ENCODE results near the gene NMT2. TPM values are rescaled to one million over a fixed set of nuclear protein-coding genes. Genes with fewer than 3 reads are reported as not detected.

NMT2 gene
- total and polyA plus RNA-seq, 2 of the 4 experiments (the other 2 are of a cell fraction) = 18.7 to 41.0 TPM

DNA sequence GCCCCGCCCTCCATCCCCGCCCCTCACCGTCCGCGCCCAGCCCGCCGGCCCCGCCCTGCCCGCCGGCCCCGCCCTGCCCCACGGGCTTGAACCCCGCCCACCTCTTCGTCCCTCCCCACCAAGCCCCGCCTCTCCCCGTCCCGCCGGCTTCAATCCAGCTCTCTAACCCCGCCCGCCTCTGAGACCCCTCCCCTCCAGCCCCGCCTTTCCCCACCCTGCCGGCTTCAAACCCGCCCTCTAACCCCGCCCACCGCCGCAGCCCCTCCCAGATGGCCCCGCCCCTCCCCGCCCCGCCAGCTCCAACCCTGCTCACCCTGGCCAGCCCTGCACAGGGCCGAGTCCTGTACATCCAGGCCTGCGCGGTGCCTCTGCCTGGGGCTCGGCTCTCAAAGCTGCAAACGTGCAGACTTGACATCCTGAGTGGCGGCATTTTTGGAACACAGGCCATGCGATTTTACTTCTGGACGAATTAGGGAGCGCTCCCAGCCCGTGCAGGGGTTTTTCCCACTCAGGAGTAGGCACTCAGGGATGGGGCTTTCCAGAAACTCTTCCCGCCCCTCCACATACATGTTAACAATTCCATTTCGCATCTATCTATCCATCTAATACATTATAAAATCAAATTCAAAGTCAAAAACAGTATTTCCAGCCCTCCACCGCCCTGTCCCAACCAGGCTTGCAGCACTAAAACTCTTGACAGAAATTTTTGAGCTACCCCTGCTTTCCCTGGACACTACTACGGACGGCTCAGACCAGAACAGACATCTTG lies 477 bp upstream of the NMT2 start:
- H2BK5ac ChIP-seq (ENCODE audit: low read depth, low read length, poor library complexity, severe bottlenecking) = no peak overlapping the region
- no peak overlapping the region for H3K4me3 ChIP-seq (ENCODE audit: insufficient read depth, low read depth, low read length)
- H4K8ac ChIP-seq (ENCODE audit: low read depth in 2 of 2, low read length in 2 of 2) = peak overlapping the region; percentile 58 to 85
- no peaks in the 10 kb centered on the region for H3K9me3 ChIP-seq (ENCODE audit: control insufficient read depth, insufficient read depth, low read length)
- H2AK9ac ChIP-seq (replicated peaks; ENCODE audit: low read depth, low read length, poor library complexity) = peak overlapping the region; percentile 83
- H3K27me3 ChIP-seq (ENCODE audit: control insufficient read depth, insufficient read depth, low read length) = no peaks in the 10 kb centered on the region
- H2AK5ac ChIP-seq (ENCODE audit: low read depth, low read length) = peak overlapping the region; percentile 36; the same call in 1 of the 2 replicates
- H3K79me1 ChIP-seq (ENCODE audit: low read depth in 1 of 2, low read length in 2 of 2) = peaks cover 13 to 25% of the 10 kb centered on the region in 2 experiments
- H3K4ac ChIP-seq (ENCODE audit: low read depth, low read length) = peak overlapping the region; percentile 74; the same call in 1 of the 2 replicates
- peak overlapping the region; percentile 29; the same call in 1 of the 2 replicates for H3K23ac ChIP-seq (ENCODE audit: low read depth, low read length)
- intact Hi-C loops (cut with micrococcal nuclease) (no loop called here), dilution Hi-C loops (cut with HindIII; ENCODE audit: low sequenced_read_pairs, unreplicated experiment) (no loop called here), in situ Hi-C loops (cut with MboI; ENCODE audit: low sequenced_read_pairs) (no loop called here)
- ATAC-seq (ENCODE audit: low read depth) (peak; percentile 84), DNase-seq (peak; percentile 94)
- H3K18ac ChIP-seq (ENCODE audit: low read depth, low read length) = no peak overlapping the region
- peak overlapping the region; percentile 94 for H2AFZ ChIP-seq (replicated peaks; ENCODE audit: low read length, poor library complexity)
- no peak overlapping the region for H3K56ac ChIP-seq (ENCODE audit: extremely low read depth, insufficient read depth, low read length)
- no peak for TF ChIP-seq RCOR1 (IDR thresholded peaks at IDR 0.05; ENCODE audit: insufficient replicate concordance, low read length)
- no peak for TF ChIP-seq BHLHE40 (IDR thresholded peaks at IDR 0.05; ENCODE audit: low read depth, low read length)
- peak; percentile 39; the same call in 1 of the 2 replicates for TF ChIP-seq MAZ (IDR thresholded peaks at IDR 0.05; ENCODE audit: borderline replicate concordance, low read depth, low read length)
- no peak for TF ChIP-seq FOS (IDR thresholded peaks at IDR 0.05; ENCODE audit: low read depth, low read length)
- TF ChIP-seq RFX5 (IDR thresholded peaks at IDR 0.05; ENCODE audit: low read depth, low read length) = no peak
- TF ChIP-seq SMC3 (IDR thresholded peaks at IDR 0.05; ENCODE audit: low read depth, low read length) = no peak
- ChIA-PET CTCF (interaction anchor here (0.6 to 1.0 kb wide), 3 partner anchors 33 to 483 kb away, joined by 3 to 6 read pairs (median 5); no protein-coding TSS in a partner anchor), POLR2A (ENCODE audit: unreplicated experiment) (interaction anchor here (0.6 to 0.7 kb wide), 2 partner anchors 43 to 47 kb away, joined by 3 to 7 read pairs; no protein-coding TSS in a partner anchor)
- no peak overlapping the region; the same call in 1 of the 2 replicates for H2BK120ac ChIP-seq (ENCODE audit: low read depth, low read length)
- peak overlapping the region; percentile 76 for H4K91ac ChIP-seq (ENCODE audit: insufficient read depth, low read depth, low read length)
- no peak overlapping the region for H2BK15ac ChIP-seq (ENCODE audit: low read depth, low read length)
- 58 to 100% methylated on average over 1 to 4 of the region's 44 CpGs for WGBS, 2 experiments (ENCODE audit: extremely low coverage in 2 of 2, insufficient read length in 1 of 2)
- H3K4me2 ChIP-seq (ENCODE audit: low read depth, low read length) = peak overlapping the region; percentile 58
- no TSS peak for BruUV-seq (replicated peaks)
- peaks cover 3% of the 10 kb centered on the region; the same call in 1 of the 2 replicates for H3K9me1 ChIP-seq (ENCODE audit: insufficient read depth, low read length)
- no peak overlapping the region for H3K9ac ChIP-seq (ENCODE audit: low read depth, low read length)
- H4K5ac ChIP-seq (ENCODE audit: low read depth, low read length) = peak overlapping the region; percentile 90
- peaks cover 10% of the 10 kb centered on the region; the same call in 1 of the 2 replicates for H4K20me1 ChIP-seq (ENCODE audit: insufficient read depth, low read length)
- peaks cover 11% of the 10 kb centered on the region for H3K4me1 ChIP-seq (ENCODE audit: control insufficient read depth, insufficient read depth, low read length)
- H3K14ac ChIP-seq (replicated peaks; ENCODE audit: low read depth, low read length) = peak overlapping the region; percentile 71
- H3K27ac ChIP-seq (ENCODE audit: insufficient read depth, low read length) = no peak overlapping the region
- H2BK20ac ChIP-seq (ENCODE audit: low read depth, low read length) = no peak overlapping the region; the same call in 1 of the 2 replicates
- no peaks in the 10 kb centered on the region for H3K36me3 ChIP-seq (ENCODE audit: control insufficient read depth, insufficient read depth, low read length)
